Spleen (tissue), 11 donors: Measurements from ENCODE around the gene WWC1. TPM values are rescaled to one million over a fixed set of nuclear protein-coding genes. Genes with fewer than 3 reads are reported as not detected.
A peak's percentile ranks its signal among the peaks of the same experiment; 100 is the strongest.

ENCODE experiments used
- DNase-seq: peaks from one replicate; pipeline ENCODE4 v3.0.0-alpha.2; 2020
- H3K27ac ChIP-seq, 8 donors: fragments of 200-600 bp; sonication (generic) in 7 of 8; 1 replicate in 4 of 8; 2 replicates in 4 of 8; pipeline versions ENCODE4 v1.5.0 to v1.8.0; 2016 to 2021; ENCODE audit warnings: inconsistent platforms in 4 of 8, mild to moderate bottlenecking in 4 of 8, moderate library complexity in 1 of 8
- H3K27me3 ChIP-seq, 7 donors: fragments of 200-600 bp; sonication (generic) in 6 of 7; replicated peaks in 1 of 7; 1 replicate in 4 of 7; 2 replicates in 3 of 7; pipeline versions ENCODE4 v1.5.0 to v1.8.0; 2016 to 2021; ENCODE audit warnings: inconsistent platforms in 3 of 7, mild to moderate bottlenecking in 1 of 7
- H3K36me3 ChIP-seq, 6 donors: fragments of 200-600 bp; sonication (generic) in 5 of 6; 1 replicate in 4 of 6; 2 replicates in 2 of 6; pipeline versions ENCODE4 v1.5.0 to v1.8.0; 2016 to 2021; ENCODE audit warnings: inconsistent platforms in 2 of 6
- H3K4me1 ChIP-seq, 6 donors: fragments of 200-600 bp; sonication (generic) in 5 of 6; 1 replicate in 3 of 6; 2 replicates in 3 of 6; pipeline versions ENCODE4 v1.5.0 to v1.8.0; 2016 to 2021; ENCODE audit warnings: inconsistent platforms in 3 of 6
- H3K4me3 ChIP-seq, 8 donors: fragments of 200-600 bp; sonication (generic) in 7 of 8; 1 replicate in 4 of 8; 2 replicates in 4 of 8; pipeline versions ENCODE4 v1.5.0 to v1.8.0; 2016 to 2021; ENCODE audit warnings: inconsistent platforms in 4 of 8, mild to moderate bottlenecking in 4 of 8, moderate library complexity in 2 of 8
- H3K9me3 ChIP-seq, 8 donors: fragments of 200-600 bp; sonication (generic) in 7 of 8; 1 replicate in 4 of 8; 2 replicates in 4 of 8; pipeline versions ENCODE4 v1.5.0 to v1.8.0; 2016 to 2021; ENCODE audit warnings: inconsistent platforms in 4 of 8
- POLR2A ChIP-seq, 3 donors: fragments of 450-650 bp; IDR thresholded peaks; one replicate each; pipeline ENCODE4 v1.5.1; 2017; ENCODE audit warnings: antibody characterized with exemption in 3 of 3, mild to moderate bottlenecking in 1 of 3
- POLR2AphosphoS5 ChIP-seq, 3 donors: sonication (generic); formaldehyde crosslinking; IDR thresholded peaks; one replicate each; pipeline ENCODE4 v1.5.1; 2017; ENCODE audit warnings: antibody characterized with exemption in 3 of 3
- WGBS, 5 donors: extraction: QIAGEN DNeasy Blood & Tissue Kit in 3 of 5; methylation state at CpG; one replicate each; pipeline versions ENCODE4 v1.1.5 to v1.1.7; 2013 to 2018; 5-methylcytosine and 5-hydroxymethylcytosine counted together
- intact Hi-C: fragments of 100-400 bp; cut with DNase I; formaldehyde crosslinking; loops from one replicate; pipeline ENCODE4 v1.15.0; 2023; ENCODE audit warnings: low total_unique reads
- polyA plus RNA-seq, 3 donors: library from polyadenylated mRNA; stranded (reverse); fragments of 200-250 nt; gene quantifications; one replicate each; pipeline ENCODE4 v1.2.1, GENCODE V29; 2013
- total RNA-seq, 7 donors: library from RNA; depleted of rRNA in 3 of 7; stranded (reverse); fragments of >200 nt in 3 of 7; fragmentation: NEBNext Ultra II Directional in 4 of 7; extraction: Animal tissue kit (Norgen Biotek cat#: 25700) in 4 of 7; gene quantifications; one replicate each; pipeline versions ENCODE4 v1.1.0 to v1.2.1, GENCODE V29; 2016 to 2021
- TF ChIP-seq, protein P1 (sequence below), 11 experiments: fragments of 200-600 bp in 7 of 11; fragments of 450-650 bp in 4 of 11; sonication (generic) in 4 of 11; IDR thresholded peaks in 8 of 11; conservative IDR thresholded peaks in 3 of 11; 1 replicate in 7 of 11; 2 replicates in 4 of 11; pipeline versions ENCODE4 v1.4.0 to v1.8.0; 2016 to 2021; ENCODE audit warnings: antibody characterized with exemption in 11 of 11, inconsistent platforms in 4 of 11, mild to moderate bottlenecking in 1 of 11
- donor health status: healthy with polysubstance abuse.
- donor health status: DM: no; HTN: no; CAD: no; lungs with moderate emphysema.
- donor health status: DM: no; HTN: no; CAD: no.
- donor health status: Bipolar disorder and iron deficiency.
- donor health status: healthy.
- donor health status: DM: no; HTN: no; CAD: no.
- donor health status: DM: yes; HTN: yes; CAD: no.

Gene WWC1
- total and polyA plus RNA-seq, 10 donors: 0.60 to 5.4 (median 1.3) TPM

- Histone ChIP-seq H3K27me3 (peaks cover 0 to 41% (median 14%) of the 10 kb centered on the region in 7 donors), H3K4me1 (peaks cover 4 to 21% (median 11%) of the 10 kb centered on the region in 6 donors), H3K4me3 (no peak overlapping the region), H3K27ac (no peak overlapping the region), H3K36me3 (no peaks in the 10 kb centered on the region), H3K9me3 (peaks cover 0 to 41% (median 24%) of the 10 kb centered on the region in 8 donors)
- no peak for DNase-seq
- TF ChIP-seq POLR2AphosphoS5 (IDR thresholded peaks at IDR 0.05): no peak
- no peak for TF ChIP-seq POLR2A (IDR thresholded peaks at IDR 0.05)
- TF ChIP-seq, protein P1, sequence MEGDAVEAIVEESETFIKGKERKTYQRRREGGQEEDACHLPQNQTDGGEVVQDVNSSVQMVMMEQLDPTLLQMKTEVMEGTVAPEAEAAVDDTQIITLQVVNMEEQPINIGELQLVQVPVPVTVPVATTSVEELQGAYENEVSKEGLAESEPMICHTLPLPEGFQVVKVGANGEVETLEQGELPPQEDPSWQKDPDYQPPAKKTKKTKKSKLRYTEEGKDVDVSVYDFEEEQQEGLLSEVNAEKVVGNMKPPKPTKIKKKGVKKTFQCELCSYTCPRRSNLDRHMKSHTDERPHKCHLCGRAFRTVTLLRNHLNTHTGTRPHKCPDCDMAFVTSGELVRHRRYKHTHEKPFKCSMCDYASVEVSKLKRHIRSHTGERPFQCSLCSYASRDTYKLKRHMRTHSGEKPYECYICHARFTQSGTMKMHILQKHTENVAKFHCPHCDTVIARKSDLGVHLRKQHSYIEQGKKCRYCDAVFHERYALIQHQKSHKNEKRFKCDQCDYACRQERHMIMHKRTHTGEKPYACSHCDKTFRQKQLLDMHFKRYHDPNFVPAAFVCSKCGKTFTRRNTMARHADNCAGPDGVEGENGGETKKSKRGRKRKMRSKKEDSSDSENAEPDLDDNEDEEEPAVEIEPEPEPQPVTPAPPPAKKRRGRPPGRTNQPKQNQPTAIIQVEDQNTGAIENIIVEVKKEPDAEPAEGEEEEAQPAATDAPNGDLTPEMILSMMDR (IDR thresholded peaks at IDR 0.05 in 8 of 11, conservative IDR thresholded peaks at IDR 0.05 in 3 of 11): no peak
- WGBS, 5 donors: 69 to 95% (median 84%) methylated on average over 4 of the region's 4 CpGs
- intact Hi-C loops: no loop called here
These were observed 4.1 kb upstream of the WWC1 start for GRCh38 chr5:168287362-168287761.

- H3K9me3 ChIP-seq: peaks cover 0 to 29% (median 22%) of the 10 kb centered on the region in 8 donors
- peaks cover 0 to 54% (median 23%) of the 10 kb centered on the region in 7 donors for H3K27me3 ChIP-seq
- peaks cover 5 to 26% (median 16%) of the 10 kb centered on the region in 6 donors for H3K4me1 ChIP-seq
- H3K36me3 ChIP-seq: no peaks in the 10 kb centered on the region
- no peak for DNase-seq
- 76 to 82% (median 78%) methylated on average over 22 of the region's 22 CpGs for WGBS, 5 donors
- TF ChIP-seq POLR2A (IDR thresholded peaks at IDR 0.05) (no peak), POLR2AphosphoS5 (IDR thresholded peaks at IDR 0.05) (no peak)
- TF ChIP-seq, protein P1 (IDR thresholded peaks at IDR 0.05 in 8 of 11, conservative IDR thresholded peaks at IDR 0.05 in 3 of 11): no peak
- intact Hi-C loops: no loop called here
- no peak overlapping the region for H3K27ac ChIP-seq
- H3K4me3 ChIP-seq: no peak overlapping the region
These were observed 2.8 kb upstream of the WWC1 start for GRCh38 chr5:168288349-168289245.

DNA sequence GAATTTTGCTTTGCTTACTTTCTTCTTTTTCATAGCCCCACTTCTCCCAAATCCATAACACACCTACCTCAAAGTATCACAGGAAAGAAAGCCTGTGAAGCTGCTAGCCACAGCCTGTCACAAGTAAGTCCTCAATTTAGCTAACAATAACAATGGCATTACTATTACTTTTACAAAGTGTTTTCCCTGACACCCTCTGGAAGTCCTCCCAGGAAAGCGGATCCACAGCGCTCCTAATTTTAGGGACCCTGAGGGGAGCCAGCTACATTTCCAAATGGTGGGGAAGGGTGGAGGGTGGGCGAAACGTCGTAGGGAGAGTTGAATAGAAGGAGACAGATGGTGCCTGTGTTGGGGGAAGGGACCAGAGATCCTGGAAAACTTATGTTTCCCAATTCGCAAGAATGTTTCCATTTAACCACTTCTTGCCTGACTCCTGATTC is 523 bp upstream of the WWC1 start:
- TF ChIP-seq POLR2AphosphoS5 (IDR thresholded peaks at IDR 0.05) (no peak), POLR2A (IDR thresholded peaks at IDR 0.05) (no peak)
- TF ChIP-seq, protein P1 (IDR thresholded peaks at IDR 0.05 in 8 of 11, conservative IDR thresholded peaks at IDR 0.05 in 3 of 11): no peak
- peaks cover 5 to 26% (median 16%) of the 10 kb centered on the region in 6 donors for H3K4me1 ChIP-seq
- H3K36me3 ChIP-seq: no peaks in the 10 kb centered on the region
- peaks cover 0 to 74% (median 23%) of the 10 kb centered on the region in 7 donors for H3K27me3 ChIP-seq
- WGBS, 5 donors: 19 to 26% (median 23%) methylated on average over 6 of the region's 6 CpGs
- H3K4me3 ChIP-seq: peak overlapping the region in 5 of 8 donors; percentile 38 to 70 (median 46)
- intact Hi-C loops: no loop called here
- H3K9me3 ChIP-seq: peaks cover 0 to 6% (median 2%) of the 10 kb centered on the region in 8 donors
- DNase-seq: no peak
- H3K27ac ChIP-seq: no peak overlapping the region
